Neuronal stem cell (in vitro differentiated cells): ENCODE measurements around the gene ZNF750.

ENCODE experiments used
- DNase-seq: peaks from one replicate; pipeline ENCODE4 v3.0.0-alpha.2; 2013; ENCODE audit warnings: low spot score
- H2AFZ ChIP-seq: one replicate; pipeline ENCODE4 v1.6.1; 2013; ENCODE audit warnings: mild to moderate bottlenecking, low read length, inconsistent platforms
- H2AK5ac ChIP-seq: 2 replicates; pipeline ENCODE4 v1.6.1; 2013; ENCODE audit warnings: low read depth, mild to moderate bottlenecking, inconsistent platforms, low read length, moderate library complexity, mixed read lengths
- H2BK120ac ChIP-seq: 2 replicates; pipeline ENCODE4 v1.6.1; 2013; ENCODE audit warnings: low read depth, mild to moderate bottlenecking, inconsistent platforms, low read length, moderate library complexity, mixed read lengths
- H2BK12ac ChIP-seq: one replicate; pipeline ENCODE4 v1.6.1; 2013; ENCODE audit warnings: low read length, inconsistent platforms
- H2BK15ac ChIP-seq: 2 replicates; pipeline ENCODE4 v1.6.1; 2013; ENCODE audit warnings: mild to moderate bottlenecking, low read length, inconsistent platforms, mixed read lengths
- H2BK5ac ChIP-seq: one replicate; pipeline ENCODE4 v1.6.1; 2013; ENCODE audit warnings: inconsistent platforms, mild to moderate bottlenecking, low read length, moderate library complexity
- H3K14ac ChIP-seq: one replicate; pipeline ENCODE4 v1.6.1; 2013; ENCODE audit warnings: low read length, inconsistent platforms
- H3K18ac ChIP-seq: 2 replicates; pipeline ENCODE4 v1.6.1; 2013; ENCODE audit warnings: low read length, inconsistent platforms
- H3K23ac ChIP-seq: 2 replicates; pipeline ENCODE4 v1.6.1; 2013; ENCODE audit warnings: low read depth, mild to moderate bottlenecking, mixed read lengths, low read length, inconsistent platforms; ENCODE audit not compliant: poor library complexity
- H3K27ac ChIP-seq: replicated peaks from 3 replicates; pipeline ENCODE4 v1.5.1; 2013; ENCODE audit warnings: low read length, inconsistent platforms
- H3K27me3 ChIP-seq, 3 experiments: 2 replicates each; pipeline ENCODE4 v1.6.1; 2013; ENCODE audit warnings: low read length in 3 of 3, mild to moderate bottlenecking in 2 of 3, inconsistent platforms in 1 of 3, low read depth in 1 of 3, mixed read lengths in 1 of 3, moderate library complexity in 1 of 3; ENCODE audit not compliant: control insufficient read depth in 3 of 3, insufficient read depth in 3 of 3
- H3K36me3 ChIP-seq, 2 donors: replicated peaks in 1 of 2; 2 replicates each; pipeline ENCODE4 v1.6.1; 2013; ENCODE audit warnings: low read length in 2 of 2; ENCODE audit not compliant: control insufficient read depth in 2 of 2, insufficient read depth in 2 of 2
- H3K4ac ChIP-seq: 2 replicates; pipeline ENCODE4 v1.6.1; 2013; ENCODE audit warnings: inconsistent platforms, mild to moderate bottlenecking, low read length, moderate library complexity
- H3K4me1 ChIP-seq, 2 donors: 1 replicate in 1 of 2; 2 replicates in 1 of 2; pipeline ENCODE4 v1.6.1; 2013; ENCODE audit warnings: low read length in 2 of 2, low read depth in 1 of 2; ENCODE audit not compliant: control insufficient read depth in 2 of 2, insufficient read depth in 1 of 2
- H3K4me2 ChIP-seq: one replicate; pipeline ENCODE4 v1.6.1; 2013; ENCODE audit warnings: mild to moderate bottlenecking, low read length, inconsistent platforms; ENCODE audit not compliant: insufficient read depth, poor library complexity, severe bottlenecking
- H3K4me3 ChIP-seq, 2 donors: 2 replicates each; pipeline ENCODE4 v1.5.1; 2013; ENCODE audit warnings: low read length in 2 of 2, mild to moderate bottlenecking in 2 of 2, inconsistent platforms in 1 of 2, moderate library complexity in 1 of 2
- H3K79me1 ChIP-seq: one replicate; pipeline ENCODE4 v1.6.1; 2013; ENCODE audit warnings: low read depth, mild to moderate bottlenecking, inconsistent platforms, low read length, moderate library complexity
- H3K9ac ChIP-seq: one replicate; pipeline ENCODE4 v1.6.1; 2013; ENCODE audit warnings: mild to moderate bottlenecking, low read depth, low read length, inconsistent platforms; ENCODE audit not compliant: poor library complexity
- H3K9me3 ChIP-seq, 2 donors: replicated peaks in 1 of 2; 2 replicates each; pipeline versions ENCODE3 to v1.6.1; 2013; ENCODE audit warnings: low read length in 2 of 2, mild to moderate bottlenecking in 2 of 2, inconsistent platforms in 1 of 2, low read depth in 1 of 2, mixed read lengths in 1 of 2, moderate library complexity in 1 of 2; ENCODE audit not compliant: control insufficient read depth in 2 of 2, insufficient read depth in 1 of 2
- H4K8ac ChIP-seq: one replicate; pipeline ENCODE4 v1.6.1; 2013; ENCODE audit warnings: low read depth, mild to moderate bottlenecking, inconsistent platforms, low read length, moderate library complexity
- H4K91ac ChIP-seq: one replicate; pipeline ENCODE4 v1.6.1; 2013; ENCODE audit warnings: low read length, low read depth, mild to moderate bottlenecking, inconsistent platforms; ENCODE audit not compliant: poor library complexity
- WGBS, 2 donors: extraction: QIAGEN DNeasy Blood & Tissue Kit; methylation state at CpG; one replicate each; pipeline ENCODE4 v1.1.7; 2013; ENCODE audit warnings: missing lambda C conversion rate in 2 of 2, mixed read lengths in 1 of 2; ENCODE audit not compliant: insufficient read length in 2 of 2, insufficient replicate concordance in 1 of 2; ENCODE audit errors: extremely low coverage in 2 of 2; 5-methylcytosine and 5-hydroxymethylcytosine counted together

The ZNF750 gene

DNA sequence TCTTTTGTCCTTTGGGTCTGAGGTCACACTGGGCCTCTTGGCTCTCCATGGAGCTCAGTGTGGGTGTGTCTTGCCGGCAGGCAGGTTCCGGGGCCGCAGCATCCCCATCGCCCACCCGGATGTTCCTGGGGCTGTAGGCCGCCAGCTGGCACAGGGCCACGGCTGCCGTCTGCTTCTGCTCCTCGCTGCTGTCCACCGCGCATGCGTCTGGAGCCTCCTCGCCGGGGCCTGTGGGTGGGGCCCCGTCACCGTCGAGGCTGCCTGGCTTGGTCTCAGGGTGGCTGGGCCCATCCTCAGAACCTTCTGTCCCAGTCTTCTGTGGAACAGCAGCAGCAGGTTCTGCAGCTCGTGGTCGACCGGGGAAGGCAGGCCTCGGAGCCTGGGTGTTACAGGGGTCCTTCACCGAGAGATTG, 9.6 kb downstream of the ZNF750 start:
- Histone ChIP-seq H4K8ac (peak overlapping the region; percentile 65), H3K9me3 (peaks cover 0 to 15% of the 10 kb centered on the region in 2 donors), H3K23ac (peak overlapping the region; percentile 22), H3K14ac (peak overlapping the region; percentile 87), H2BK12ac (no peak overlapping the region), H3K36me3 (peaks cover 29 to 71% of the 10 kb centered on the region in 2 donors), H3K4ac (peak overlapping the region; percentile 37), H3K18ac (no peak overlapping the region), H2BK120ac (peak overlapping the region; percentile 28), H3K9ac (no peak overlapping the region), H2AFZ (no peak overlapping the region), H2AK5ac (no peak overlapping the region), H3K27me3 (no peaks in the 10 kb centered on the region), H3K4me3 (peak overlapping the region in 1 of 2 donors; percentile 14), H3K79me1 (peaks cover 21% of the 10 kb centered on the region), H3K27ac (no peak overlapping the region), H2BK5ac (no peak overlapping the region), H4K91ac (no peak overlapping the region), H3K4me2 (no peak overlapping the region), H2BK15ac (no peak overlapping the region), H3K4me1 (peaks cover 0 to 4% of the 10 kb centered on the region in 2 donors)
- no peak for DNase-seq
- no CpG with 5 or more reads among the region's 22 CpGs for WGBS, 2 donors

DNA sequence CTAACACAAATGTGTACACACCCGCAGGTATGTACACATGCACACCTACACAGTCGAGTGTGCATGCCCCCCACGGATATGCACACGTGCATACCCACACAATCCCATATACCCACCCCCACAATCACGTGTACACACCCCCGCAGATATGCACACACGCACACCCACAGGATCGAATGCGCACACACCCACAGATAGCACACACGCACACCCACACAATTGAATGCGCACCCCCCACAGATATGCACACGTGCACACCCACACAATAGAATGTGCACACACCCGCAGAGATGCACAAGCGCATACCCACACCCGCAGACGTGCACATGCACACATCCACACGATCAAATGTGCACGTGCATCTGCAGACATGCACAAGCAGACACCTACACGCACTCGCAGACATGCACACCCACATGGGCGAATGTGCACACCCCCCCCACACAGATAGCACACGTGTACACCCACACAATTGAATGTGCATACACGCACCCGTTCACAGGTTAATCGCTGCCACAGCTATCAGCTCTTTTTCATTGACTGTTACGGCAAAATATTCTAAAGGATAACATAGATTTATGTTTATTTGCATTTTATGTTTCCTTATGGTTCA, 10.8 kb downstream of the ZNF750 start:
- Histone ChIP-seq H3K36me3 (peaks cover 29 to 69% of the 10 kb centered on the region in 2 donors), H3K79me1 (peaks cover 21% of the 10 kb centered on the region), H4K91ac (no peak overlapping the region), H3K14ac (peak overlapping the region; percentile 60), H2BK12ac (no peak overlapping the region), H3K27me3 (no peaks in the 10 kb centered on the region), H3K4me2 (no peak overlapping the region), H3K9me3 (peaks cover 0 to 15% of the 10 kb centered on the region in 2 donors), H3K18ac (peak overlapping the region; percentile 67), H2BK120ac (no peak overlapping the region), H3K4me1 (peaks cover 0 to 4% of the 10 kb centered on the region in 2 donors), H3K23ac (peak overlapping the region; percentile 58), H3K27ac (no peak overlapping the region), H2BK5ac (no peak overlapping the region), H2BK15ac (no peak overlapping the region), H2AK5ac (no peak overlapping the region), H4K8ac (no peak overlapping the region), H3K4me3 (peak overlapping the region in 1 of 2 donors; percentile 31), H3K4ac (no peak overlapping the region), H3K9ac (peak overlapping the region; percentile 63), H2AFZ (no peak overlapping the region)
- WGBS, 2 donors: no CpG with 5 or more reads among the region's 26 CpGs
- no peak for DNase-seq

DNA sequence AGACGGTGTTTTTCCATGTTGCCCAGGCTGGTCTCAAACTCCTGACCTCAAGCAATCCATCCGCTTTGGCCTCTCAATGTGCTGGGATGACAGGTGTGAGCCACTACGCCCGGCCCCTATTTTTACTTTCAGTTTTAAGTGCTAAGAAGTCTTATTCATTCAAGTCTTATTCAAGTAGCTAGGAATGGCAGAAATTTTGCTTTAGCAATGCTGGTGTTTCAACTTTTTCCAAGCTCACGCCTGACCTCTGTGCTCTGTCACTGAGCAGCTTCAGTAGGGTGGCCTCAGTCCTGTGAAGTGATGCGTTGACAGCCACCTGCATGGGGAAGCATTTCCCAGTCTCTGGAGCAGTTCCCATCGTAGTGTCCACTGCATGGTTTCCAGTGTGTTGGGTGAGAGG, 12.9 kb downstream of the ZNF750 start:
- Histone ChIP-seq H3K4me2 (no peak overlapping the region), H4K8ac (no peak overlapping the region), H3K9me3 (peaks cover 7 to 18% of the 10 kb centered on the region in 2 donors), H3K27ac (no peak overlapping the region), H3K23ac (no peak overlapping the region), H2BK12ac (no peak overlapping the region), H2BK120ac (no peak overlapping the region), H3K9ac (no peak overlapping the region), H3K18ac (no peak overlapping the region), H3K14ac (no peak overlapping the region), H3K4me3 (no peak overlapping the region), H2AK5ac (no peak overlapping the region), H3K4me1 (peaks cover 0 to 4% of the 10 kb centered on the region in 2 donors), H2BK15ac (no peak overlapping the region), H3K79me1 (peaks cover 21% of the 10 kb centered on the region), H2AFZ (no peak overlapping the region), H3K27me3 (no peaks in the 10 kb centered on the region), H3K36me3 (peaks cover 29 to 72% of the 10 kb centered on the region in 2 donors), H3K4ac (no peak overlapping the region), H4K91ac (no peak overlapping the region), H2BK5ac (no peak overlapping the region)
- DNase-seq: no peak
- no CpG with 5 or more reads among the region's 7 CpGs for WGBS, 2 donors

DNA sequence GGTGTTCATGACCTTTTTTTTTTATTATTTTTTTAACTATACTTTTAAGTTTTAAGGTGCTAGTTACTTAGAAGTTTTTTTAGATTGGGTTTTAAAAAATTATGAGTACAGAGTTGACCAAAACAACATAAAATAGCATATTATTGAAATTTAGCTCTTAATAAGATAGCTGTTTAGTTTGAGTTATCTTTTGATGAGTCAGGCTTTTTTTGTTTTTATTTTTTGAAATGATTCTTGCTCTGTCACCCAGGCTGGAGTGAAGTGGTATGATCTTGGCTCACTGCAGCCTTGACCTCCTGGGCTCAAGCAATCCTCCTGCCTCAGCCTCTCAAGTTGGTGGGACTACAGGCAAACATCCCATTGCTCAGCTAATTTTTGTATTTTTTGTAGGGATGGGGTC, 13.6 kb downstream of the ZNF750 start:
- H3K4me2 ChIP-seq: no peak overlapping the region
- H3K4me3 ChIP-seq: no peak overlapping the region
- H4K8ac ChIP-seq: no peak overlapping the region
- no peak overlapping the region for H3K23ac ChIP-seq
- H2AK5ac ChIP-seq: no peak overlapping the region
- no peak overlapping the region for H2BK12ac ChIP-seq
- H4K91ac ChIP-seq: no peak overlapping the region
- H3K4ac ChIP-seq: no peak overlapping the region
- peaks cover 0 to 4% of the 10 kb centered on the region in 2 donors for H3K4me1 ChIP-seq
- H2BK5ac ChIP-seq: no peak overlapping the region
- H2BK15ac ChIP-seq: no peak overlapping the region
- no peak overlapping the region for H2BK120ac ChIP-seq
- no peak overlapping the region for H3K14ac ChIP-seq
- no peak overlapping the region for H2AFZ ChIP-seq
- peaks cover 20% of the 10 kb centered on the region for H3K79me1 ChIP-seq
- no peak overlapping the region for H3K9ac ChIP-seq
- no peaks in the 10 kb centered on the region for H3K27me3 ChIP-seq
- DNase-seq: no peak
- peaks cover 12 to 20% of the 10 kb centered on the region in 2 donors for H3K9me3 ChIP-seq
- peaks cover 28 to 77% of the 10 kb centered on the region in 2 donors for H3K36me3 ChIP-seq
- H3K27ac ChIP-seq: no peak overlapping the region
- H3K18ac ChIP-seq: no peak overlapping the region
